Measurements from ENCODE around the gene SMARCC2.
"Not testable (repeated sequence)": the region's sequence is repeated elsewhere in the genome, so short reads cannot be mapped to it uniquely, and the experiment has no call there.

SMARCC2 gene

GRCh38 chr12:56119361-56119796 is 69.9 kb downstream of the SMARCC2 start:
- TF ChIP-seq CTCF (IDR thresholded peaks at IDR 0.05; ENCODE audit: low read depth, low read length, missing control alignments) = peak; percentile 80
- DNase-seq (ENCODE audit: low read depth) = peak; percentile 87
- in situ Hi-C loops (cut with HindIII; ENCODE audit: low sequenced_read_pairs) = loop anchor here (5.0 kb wide), 1 partner anchor 73 kb away; no protein-coding TSS in a partner anchor
- peak overlapping the region; percentile 83 for H3K4me3 ChIP-seq (ENCODE audit: low read depth, low read length)

GRCh38 chr12:56118688-56119357 is 70.5 kb downstream of the SMARCC2 start:
- no peak for DNase-seq (ENCODE audit: low read depth)
- peak overlapping the region; percentile 83 for H3K4me3 ChIP-seq (ENCODE audit: low read depth, low read length)
- in situ Hi-C loops (cut with HindIII; ENCODE audit: low sequenced_read_pairs) = loop anchor here (5.0 kb wide), 1 partner anchor 73 kb away; no protein-coding TSS in a partner anchor
- no peak for TF ChIP-seq CTCF (IDR thresholded peaks at IDR 0.05; ENCODE audit: low read depth, low read length, missing control alignments)

GRCh38 chr12:56117778-56118687 is 71.2 kb downstream of the SMARCC2 start, which contains the start of gene ZC3H10:
TSS of gene ZC3H10 (plus strand) at chr12:56118266. CDS start at chr12:56120563, 2,297 bp downstream.
- DNase-seq (ENCODE audit: low read depth) = peak; percentile 98
- peak; percentile 60 for TF ChIP-seq CTCF (IDR thresholded peaks at IDR 0.05; ENCODE audit: low read depth, low read length, missing control alignments)
- in situ Hi-C loops (cut with HindIII; ENCODE audit: low sequenced_read_pairs) = loop anchor here (5.0 kb wide), 1 partner anchor 74 kb away; no protein-coding TSS in a partner anchor
- peak within 1 kb of the TSS; percentile 83 for H3K4me3 ChIP-seq (ENCODE audit: low read depth, low read length)

- H3K4me3 ChIP-seq (ENCODE audit: low read depth, low read length) = peak overlapping the region; percentile 83
- in situ Hi-C loops (cut with HindIII; ENCODE audit: low sequenced_read_pairs) = loop anchor here (5.0 kb wide), 1 partner anchor 75 kb away; no protein-coding TSS in a partner anchor
- DNase-seq (ENCODE audit: low read depth) = not testable (repeated sequence)
Observed at GRCh38 chr12:56117082-56117706, 72.1 kb downstream of the SMARCC2 start.

GRCh38 chr12:56116267-56117081 is 72.8 kb downstream of the SMARCC2 start, which contains the start of gene RPL41:
TSS of gene RPL41 (plus strand) at chr12:56116633.
- DNase-seq (ENCODE audit: low read depth) = peak; percentile 88
- no peak for TF ChIP-seq CTCF (IDR thresholded peaks at IDR 0.05; ENCODE audit: low read depth, low read length, missing control alignments)
- in situ Hi-C loops (cut with HindIII; ENCODE audit: low sequenced_read_pairs) = loop anchor here (5.0 kb wide), 1 partner anchor 76 kb away; no protein-coding TSS in a partner anchor
- H3K4me3 ChIP-seq (ENCODE audit: low read depth, low read length) = peak within 1 kb of the TSS; percentile 83

GRCh38 chr12:56115329-56115728 is 74.0 kb downstream of the SMARCC2 start:
- no peak for DNase-seq (ENCODE audit: low read depth)
- in situ Hi-C loops (cut with HindIII; ENCODE audit: low sequenced_read_pairs) = loop anchor here (5.0 kb wide), 1 partner anchor 77 kb away; no protein-coding TSS in a partner anchor
- H3K4me3 ChIP-seq (ENCODE audit: low read depth, low read length) = peak overlapping the region; percentile 83
- no peak for TF ChIP-seq CTCF (IDR thresholded peaks at IDR 0.05; ENCODE audit: low read depth, low read length, missing control alignments)
